GM10248 (cell line): ENCODE data around the gene CCL26.
"Not testable (repeated sequence)": the region's sequence is repeated elsewhere in the genome, so short reads cannot be mapped to it uniquely, and the experiment has no call there.

Source experiments
- CTCF ChIA-PET: fragments of 300-600 bp; sonication (Branson Sonifier 250); formaldehyde crosslinking; extraction: SDS; loops from one replicate; lab custom pipeline; 2021; ENCODE audit warnings: antibody characterized with exemption; lab: Yijun Ruan, JAX
- POLR2A ChIA-PET: fragments of 350-650 bp; sonication (Branson Sonifier 250); formaldehyde crosslinking; extraction: SDS; loops from one replicate; lab custom pipeline; 2020; ENCODE audit warnings: antibody characterized with exemption; lab: Yijun Ruan, JAX
- DNase-seq: peaks from one replicate; pipeline ENCODE4 v3.0.0; 2012; ENCODE audit errors: extremely low spot score
- TF ChIP-seq, protein P1 (sequence below): IDR thresholded peaks from 2 replicates; pipeline ENCODE4 v1.5.1; 2012; ENCODE audit warnings: mild to moderate bottlenecking, low read depth; ENCODE audit errors: extremely low read depth, missing control alignments, control extremely low read depth

The CCL26 gene

DNA sequence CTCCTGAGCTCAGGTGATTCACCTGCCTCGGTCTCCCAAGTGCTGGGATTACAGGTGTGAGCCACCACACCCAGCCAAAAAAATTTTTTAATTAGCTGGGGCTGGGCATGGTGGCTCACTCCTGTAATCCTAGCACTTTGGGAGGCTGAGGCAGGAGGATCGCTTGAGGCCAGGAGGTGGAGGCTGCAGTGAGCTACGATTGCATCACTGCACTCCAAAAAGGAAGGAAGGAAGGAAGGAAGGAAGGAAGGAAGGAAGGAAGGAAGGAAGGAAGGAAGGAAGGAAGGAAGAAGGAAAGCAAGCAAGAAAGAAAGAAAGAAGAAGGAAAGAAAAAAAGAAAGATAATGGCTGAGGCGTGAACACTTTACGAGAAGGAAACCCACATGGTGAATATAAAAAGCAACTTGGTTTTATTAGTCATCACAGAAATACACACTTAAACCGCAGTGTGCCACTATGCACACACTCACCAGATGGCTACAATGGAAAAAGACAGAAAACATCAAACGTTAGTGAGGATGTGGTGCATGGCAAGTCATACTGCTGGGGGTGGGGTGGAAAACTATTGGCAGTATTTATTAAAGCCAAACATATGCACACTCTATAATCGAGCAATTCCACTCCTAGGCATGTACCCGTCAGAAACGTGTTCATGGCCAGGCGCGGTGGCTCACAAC is 4.4 kb upstream of the CCL26 start:
- no peak for DNase-seq
- CTCF ChIA-PET, result interaction anchor here (1.1 kb wide), 1 partner anchor 30 kb away, joined by 3 read pairs; no protein-coding TSS in a partner anchor

DNA sequence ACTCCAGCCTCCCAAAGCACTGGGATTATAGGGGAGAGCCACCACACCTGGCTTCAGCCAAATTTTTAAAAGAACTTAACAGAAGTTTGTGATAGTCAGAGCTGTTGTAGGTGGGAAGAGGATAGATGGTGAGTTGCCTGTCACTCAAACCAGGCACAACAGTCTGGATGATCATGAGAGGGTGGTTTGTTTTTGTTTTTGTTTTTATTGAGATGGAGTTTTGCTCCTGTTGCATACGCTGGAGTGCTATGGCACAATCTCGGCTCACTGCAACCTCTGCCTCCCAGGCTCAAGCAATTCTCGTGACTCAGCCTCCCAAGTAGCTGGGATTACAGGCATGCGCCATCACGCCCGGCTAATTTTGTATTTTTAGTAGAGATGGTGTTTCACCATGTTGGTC is 1.9 kb upstream of the CCL26 start:
- DNase-seq, POLR2A ChIA-PET: not testable (repeated sequence)
- CTCF ChIA-PET, result interaction anchor here (4.9 kb wide), 1 partner anchor 12 kb away, joined by 29 read pairs; no protein-coding TSS in a partner anchor

More for the DNA sequence above, 4.4 kb upstream of the CCL26 start:
- POLR2A ChIA-PET, result interaction anchor here (0.6 kb wide), 1 partner anchor 252 kb away, joined by 6 read pairs; no protein-coding TSS in a partner anchor
- TF ChIP-seq, protein P1, sequence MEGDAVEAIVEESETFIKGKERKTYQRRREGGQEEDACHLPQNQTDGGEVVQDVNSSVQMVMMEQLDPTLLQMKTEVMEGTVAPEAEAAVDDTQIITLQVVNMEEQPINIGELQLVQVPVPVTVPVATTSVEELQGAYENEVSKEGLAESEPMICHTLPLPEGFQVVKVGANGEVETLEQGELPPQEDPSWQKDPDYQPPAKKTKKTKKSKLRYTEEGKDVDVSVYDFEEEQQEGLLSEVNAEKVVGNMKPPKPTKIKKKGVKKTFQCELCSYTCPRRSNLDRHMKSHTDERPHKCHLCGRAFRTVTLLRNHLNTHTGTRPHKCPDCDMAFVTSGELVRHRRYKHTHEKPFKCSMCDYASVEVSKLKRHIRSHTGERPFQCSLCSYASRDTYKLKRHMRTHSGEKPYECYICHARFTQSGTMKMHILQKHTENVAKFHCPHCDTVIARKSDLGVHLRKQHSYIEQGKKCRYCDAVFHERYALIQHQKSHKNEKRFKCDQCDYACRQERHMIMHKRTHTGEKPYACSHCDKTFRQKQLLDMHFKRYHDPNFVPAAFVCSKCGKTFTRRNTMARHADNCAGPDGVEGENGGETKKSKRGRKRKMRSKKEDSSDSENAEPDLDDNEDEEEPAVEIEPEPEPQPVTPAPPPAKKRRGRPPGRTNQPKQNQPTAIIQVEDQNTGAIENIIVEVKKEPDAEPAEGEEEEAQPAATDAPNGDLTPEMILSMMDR, result no peak

DNA sequence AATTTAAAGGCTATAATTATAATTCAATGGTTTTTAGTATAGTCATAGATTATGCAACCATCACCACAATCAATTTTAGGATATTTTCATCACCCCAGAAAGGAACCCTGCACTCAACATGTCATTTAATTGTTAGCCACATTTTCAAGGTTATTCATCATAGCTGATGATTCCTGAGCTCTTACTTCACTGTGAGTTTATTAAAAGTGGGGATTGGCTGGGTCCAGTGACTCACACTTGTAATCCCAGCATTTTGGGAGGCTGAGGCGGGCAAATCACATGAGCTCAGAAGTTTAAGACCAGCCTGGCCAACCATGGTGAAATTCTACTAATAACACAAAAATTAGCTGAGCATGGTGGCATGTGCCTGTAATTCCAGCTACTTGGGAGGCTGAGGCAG is 787 bp downstream of the CCL26 start:
- POLR2A ChIA-PET, result no interaction called here
- CTCF ChIA-PET, result interaction anchor here (4.9 kb wide), 1 partner anchor 10 kb away, joined by 29 read pairs; no protein-coding TSS in a partner anchor
- TF ChIP-seq, protein P1, result no peak

DNA sequence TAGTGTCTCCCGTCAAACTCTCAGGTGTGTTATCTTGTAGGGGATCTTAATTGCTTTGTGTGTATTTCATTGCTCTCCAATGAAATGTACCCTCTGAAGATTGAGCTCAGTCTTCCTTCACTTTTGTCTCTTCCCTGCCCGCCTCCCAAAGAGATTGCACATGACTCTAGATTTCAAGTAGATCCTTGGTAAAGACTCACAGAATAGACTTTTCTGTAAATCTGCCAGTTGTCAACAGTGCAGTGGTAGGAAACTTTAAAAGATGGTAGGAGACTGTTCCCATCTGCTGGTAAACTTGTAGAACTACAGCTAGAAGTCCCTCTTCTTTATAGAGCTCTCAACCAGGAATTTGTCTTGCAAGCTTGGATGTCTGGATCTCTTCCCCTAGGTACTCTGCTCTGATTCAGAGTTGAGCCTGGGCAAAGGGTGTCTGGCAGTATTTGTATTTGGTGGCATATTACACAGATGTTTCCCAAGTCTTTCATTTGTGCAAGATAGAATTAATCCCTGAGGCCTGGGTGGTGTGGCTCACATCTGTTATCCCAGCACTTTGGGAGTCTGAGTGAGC is 9.6 kb downstream of the CCL26 start:
- TF ChIP-seq, protein P1, result peak; percentile 72
- DNase-seq, result peak; percentile 80
- POLR2A ChIA-PET, result no interaction called here
- CTCF ChIA-PET, result interaction anchor here (0.6 to 3.7 kb wide), 18 partner anchors 9 to 1361 kb away, joined by 3 to 29 read pairs (median 4); partner anchors contain the start of genes CCL24, CCL26 and HIP1

More for the DNA sequence above, 787 bp downstream of the CCL26 start:
- no peak for DNase-seq

DNA sequence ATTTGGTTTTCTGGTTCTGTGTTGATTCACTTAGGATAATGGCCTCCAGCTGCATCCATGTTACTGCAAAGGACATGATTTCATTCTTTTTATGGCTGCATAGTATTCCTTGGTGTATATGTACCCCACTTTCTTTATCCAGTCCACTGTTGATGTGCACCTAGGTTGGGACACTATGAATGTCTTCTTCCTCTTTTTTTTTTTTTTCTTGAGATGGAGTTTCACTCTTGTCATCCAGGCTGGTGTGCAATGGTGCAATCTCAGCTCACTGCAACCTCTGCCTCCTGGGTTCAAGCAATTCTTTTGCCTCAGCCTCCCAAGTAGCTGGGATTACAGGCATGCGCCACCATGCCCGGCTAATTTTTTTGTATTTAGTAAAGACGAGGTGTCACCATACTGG is 10.2 kb downstream of the CCL26 start:
- CTCF ChIA-PET, result interaction anchor here (1.0 to 3.7 kb wide), 16 partner anchors 8 to 258 kb away, joined by 3 to 29 read pairs (median 6); partner anchors contain the start of genes CCL24, CCL26 and HIP1
- POLR2A ChIA-PET, DNase-seq: not testable (repeated sequence)

DNA sequence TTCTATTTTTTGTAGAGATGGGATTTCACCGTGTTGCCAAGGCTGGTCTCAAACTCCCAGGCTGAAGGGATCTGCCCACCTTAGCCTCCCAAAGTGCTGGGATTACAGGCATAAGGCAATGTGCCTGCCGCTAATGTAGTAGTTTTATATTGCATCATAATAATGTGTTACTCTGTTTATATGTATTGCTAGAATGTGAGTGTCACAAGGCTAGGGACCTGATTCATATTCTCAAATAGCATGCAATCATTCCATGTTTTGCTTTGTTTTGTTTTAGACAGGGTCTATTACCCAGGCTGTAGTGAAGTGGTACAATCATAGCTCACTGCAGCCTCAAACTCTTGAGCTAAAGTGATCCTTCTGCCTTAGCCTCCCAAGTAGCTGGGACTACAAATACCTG is 13.5 kb downstream of the CCL26 start:
- CTCF ChIA-PET, result interaction anchor here (1.3 kb wide), 2 partner anchors 79 to 116 kb away, joined by 3 read pairs; no protein-coding TSS in a partner anchor
- POLR2A ChIA-PET, result interaction anchor here (0.9 kb wide), 1 partner anchor 228 kb away, joined by 3 read pairs; no protein-coding TSS in a partner anchor
- no peak for DNase-seq
- TF ChIP-seq, protein P1, result no peak

DNA sequence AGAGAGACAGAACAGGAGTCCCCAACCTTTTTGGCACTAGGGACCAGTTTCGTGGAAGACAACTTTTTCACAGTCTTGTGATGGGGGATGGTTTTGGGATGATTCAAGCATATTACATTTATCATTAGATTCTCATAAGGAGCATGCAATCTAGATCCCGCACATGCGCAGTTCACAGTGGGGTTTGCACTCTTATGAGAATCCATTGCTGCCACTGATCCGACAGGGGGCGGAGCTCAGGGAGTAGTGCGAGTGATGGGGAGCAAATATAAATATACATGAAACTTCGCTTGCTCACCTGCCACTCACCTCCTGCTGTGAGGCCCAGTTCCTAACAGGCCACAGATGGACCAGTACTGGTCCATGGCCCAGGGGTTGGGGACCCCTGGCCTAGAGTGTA is 14.2 kb downstream of the CCL26 start:
- ChIA-PET POLR2A (no interaction called here), CTCF (interaction anchor here (1.3 to 1.7 kb wide), 3 partner anchors 11 to 116 kb away, joined by 3 to 5 read pairs (median 3); no protein-coding TSS in a partner anchor)
- TF ChIP-seq, protein P1, result no peak
- no peak for DNase-seq
